ENCODE data around the gene C17orf78.
"Not testable (repeated sequence)": the region's sequence is repeated elsewhere in the genome, so short reads cannot be mapped to it uniquely, and the experiment has no call there.

Gene C17orf78

GRCh38 chr17:37386462-37386861, 10.7 kb downstream of the C17orf78 start:
- no peak for DNase-seq (ENCODE audit: low read depth, low spot score)

- peak; percentile 63 for DNase-seq (ENCODE audit: low read depth, low spot score)
These were observed 12.5 kb downstream of the C17orf78 start for GRCh38 chr17:37388266-37388665.

- DNase-seq (ENCODE audit: low read depth, low spot score): no peak
These were observed 13.4 kb downstream of the C17orf78 start for GRCh38 chr17:37389160-37389559.

DNA sequence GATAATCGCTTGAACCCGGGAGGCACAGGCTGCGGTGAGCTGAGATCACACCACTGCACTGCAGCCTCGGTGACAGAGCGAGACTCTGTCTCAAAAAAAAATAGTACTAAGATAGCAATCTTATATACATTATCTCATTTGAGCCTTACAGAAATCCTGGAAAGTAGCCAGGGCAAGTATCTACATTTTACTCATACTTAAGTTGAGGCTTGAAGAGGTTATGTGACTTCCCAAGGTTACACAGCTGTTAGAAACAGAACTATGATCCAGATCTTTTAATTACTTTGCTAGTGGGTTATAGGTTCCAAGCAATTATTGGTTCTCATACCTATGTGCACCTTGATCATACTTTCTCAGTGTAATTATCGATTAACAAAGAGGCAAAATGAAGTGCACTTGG, 15.4 kb downstream of the C17orf78 start:
- no peak for DNase-seq (ENCODE audit: low read depth, low spot score)

GRCh38 chr17:37392024-37392590, 16.3 kb downstream of the C17orf78 start:
- peak; percentile 56 for DNase-seq (ENCODE audit: low read depth, low spot score)

DNA sequence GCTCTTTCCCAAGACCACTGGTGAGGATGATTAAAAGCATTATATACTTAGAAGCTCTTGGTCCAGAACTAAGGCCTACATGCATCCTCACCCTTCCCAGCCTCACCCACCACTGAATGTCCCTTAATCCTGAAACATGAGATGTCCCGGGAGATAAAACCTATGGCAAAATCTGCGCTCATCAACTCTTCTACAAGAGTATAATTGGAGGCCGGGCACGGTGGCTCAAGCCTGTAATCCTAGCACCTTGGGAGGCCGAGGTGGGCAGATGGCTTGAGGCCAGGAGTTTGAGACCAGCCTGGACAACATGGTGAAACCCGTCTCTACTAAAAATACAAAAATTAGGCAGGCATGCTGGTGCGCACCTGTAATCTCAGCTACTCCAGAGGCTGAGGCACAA, 17.6 kb downstream of the C17orf78 start:
- no peak for DNase-seq (ENCODE audit: low read depth, low spot score)

- DNase-seq (ENCODE audit: low read depth, low spot score): peak; percentile 64
These were observed 23.5 kb downstream of the C17orf78 start for GRCh38 chr17:37399265-37399803.

DNA sequence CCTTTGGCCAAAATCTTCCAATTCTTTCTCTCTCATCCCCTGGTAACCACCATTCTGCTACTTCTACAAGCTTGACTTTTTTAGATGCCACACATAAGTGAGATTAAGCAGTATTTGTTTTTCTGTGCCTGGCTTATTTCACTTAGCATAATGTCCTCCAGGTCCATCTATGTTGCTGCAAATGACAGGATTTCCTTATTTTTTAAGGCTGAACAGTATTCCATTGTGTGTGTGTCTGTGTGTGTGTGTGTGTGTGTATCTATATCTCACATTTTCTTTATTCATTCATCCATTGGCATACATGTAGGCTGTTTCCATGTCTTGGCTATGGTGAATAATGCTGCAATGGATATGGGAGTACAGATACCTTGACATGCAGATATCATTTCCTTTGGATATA, 24.7 kb downstream of the C17orf78 start:
- no peak for DNase-seq (ENCODE audit: low read depth, low spot score)

- not testable (repeated sequence) for DNase-seq (ENCODE audit: low read depth, low spot score)
These were observed 29.7 kb downstream of the C17orf78 start for GRCh38 chr17:37405522-37405921.

DNA sequence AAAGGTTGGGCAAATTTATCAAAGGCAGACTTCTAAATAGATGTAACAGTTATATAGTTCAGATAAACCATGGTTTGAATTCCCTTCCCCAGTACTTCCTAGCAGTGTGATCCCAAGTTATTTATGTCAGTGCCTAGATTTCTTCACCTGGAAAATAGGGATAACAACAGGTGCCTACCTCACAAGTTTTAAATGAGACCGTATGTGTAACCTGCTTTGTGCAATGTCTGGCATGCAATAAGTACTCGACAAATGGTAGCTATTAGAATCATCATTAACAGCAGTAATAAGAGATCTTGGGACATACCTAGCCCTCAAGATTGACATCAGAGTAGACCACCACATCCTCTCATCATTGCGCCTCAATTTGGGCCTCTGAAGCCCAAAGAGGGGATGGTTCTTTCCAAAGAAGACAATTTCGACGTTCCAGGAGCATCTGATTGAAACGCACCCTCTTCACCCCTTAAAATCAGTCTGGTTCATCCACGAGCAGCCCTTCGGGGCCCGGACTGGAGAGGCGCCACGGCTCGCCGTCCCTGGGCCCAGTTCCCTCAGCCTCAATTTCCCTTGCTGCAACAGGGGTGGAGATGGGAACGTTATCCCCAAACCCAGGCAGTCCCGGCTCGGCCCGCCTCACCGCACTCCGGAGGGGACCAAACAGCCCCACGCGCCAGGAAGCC, 30.3 kb downstream of the C17orf78 start:
- no peak for DNase-seq (ENCODE audit: low read depth, low spot score)

DNA sequence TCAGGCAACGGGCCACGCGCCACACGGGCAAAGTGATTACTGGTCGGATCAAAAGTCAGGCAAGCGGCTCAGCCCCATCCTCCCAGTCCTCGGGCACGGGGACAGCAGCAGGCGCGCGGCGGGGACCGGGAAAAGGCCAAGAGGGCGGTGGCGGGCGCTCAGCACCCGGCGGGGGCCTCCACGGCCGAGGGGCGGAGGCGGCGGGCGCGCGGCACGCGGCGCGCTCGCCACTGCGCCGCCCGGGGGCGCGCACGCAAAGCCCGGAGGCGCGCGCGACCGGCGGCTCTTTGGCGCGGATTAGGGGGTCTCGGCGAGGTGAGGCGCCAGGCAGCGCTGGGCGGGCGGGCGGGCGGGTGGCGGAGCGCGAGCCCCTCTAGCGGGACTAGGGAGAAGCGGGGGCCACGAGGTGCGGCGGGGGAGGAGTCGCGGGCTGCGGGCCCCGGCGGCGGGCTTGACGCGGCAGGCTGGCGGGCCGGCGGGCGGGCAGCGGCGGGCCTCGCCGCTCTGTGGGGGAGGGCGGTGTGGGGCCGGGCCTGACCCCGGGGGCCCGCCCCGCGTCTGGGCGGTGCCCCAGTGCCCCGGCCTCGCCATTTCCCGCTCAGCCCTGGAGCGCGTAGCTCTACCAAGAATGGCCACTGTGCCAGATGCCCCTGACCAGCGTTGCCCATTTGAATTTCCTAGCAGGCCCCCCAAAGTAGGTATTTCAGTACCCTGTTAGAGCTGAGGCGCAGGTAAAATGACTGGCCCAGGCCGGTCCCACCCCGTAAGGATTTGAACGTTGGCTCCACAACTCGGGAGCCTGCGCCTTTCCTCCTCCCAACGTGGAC, 31.1 kb downstream of the C17orf78 start, which contains the start of the genes ACACA and TADA2A:
Gene ACACA (minus strand): TSS at position 202 of the 827 bp plus-strand sequence. CDS start 537 bp downstream, outside the sequence.
Gene TADA2A (plus strand): TSS at position 252 of the 827 bp plus-strand sequence. CDS start 4,480 bp downstream, outside the sequence.
- peak; percentile 92 for DNase-seq (ENCODE audit: low read depth, low spot score)

DNA sequence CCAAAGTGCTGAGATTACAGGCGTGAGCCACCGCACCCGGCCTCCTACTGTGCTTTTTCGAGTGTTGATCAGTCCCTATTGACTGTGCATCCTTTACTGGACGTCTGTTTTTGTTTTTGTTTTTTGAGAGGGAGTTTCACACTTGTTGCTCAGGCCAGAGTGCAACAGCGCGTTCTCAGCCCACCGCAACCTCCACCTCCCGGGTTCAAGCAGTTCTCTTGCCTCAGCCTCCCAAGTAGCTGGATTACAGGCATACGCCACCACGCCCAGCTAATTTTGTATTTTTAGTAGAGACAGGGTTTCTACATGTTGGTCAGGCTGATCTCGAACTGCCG, 32.3 kb downstream of the C17orf78 start:
- DNase-seq (ENCODE audit: low read depth, low spot score): not testable (repeated sequence)

DNA sequence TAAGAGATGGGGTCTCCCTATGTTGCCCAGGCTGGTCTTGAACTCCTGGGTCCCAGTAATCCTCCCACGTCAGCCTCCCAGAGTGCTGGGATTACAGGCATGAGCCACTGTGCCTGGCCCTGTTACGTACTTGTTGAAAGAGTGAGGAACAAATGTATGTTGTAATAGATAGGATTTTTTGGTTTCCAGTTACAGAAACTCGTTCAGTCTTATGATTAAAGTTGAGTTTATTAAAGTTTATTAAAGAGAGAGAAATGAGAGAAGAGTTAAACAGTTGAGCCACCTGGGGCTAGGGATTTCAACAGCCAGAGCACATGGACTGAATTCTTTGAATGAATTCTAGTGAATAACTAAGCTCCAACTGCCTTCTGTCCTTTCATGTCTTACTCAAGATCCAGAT, 34.6 kb downstream of the C17orf78 start:
- DNase-seq (ENCODE audit: low read depth, low spot score): no peak

DNA sequence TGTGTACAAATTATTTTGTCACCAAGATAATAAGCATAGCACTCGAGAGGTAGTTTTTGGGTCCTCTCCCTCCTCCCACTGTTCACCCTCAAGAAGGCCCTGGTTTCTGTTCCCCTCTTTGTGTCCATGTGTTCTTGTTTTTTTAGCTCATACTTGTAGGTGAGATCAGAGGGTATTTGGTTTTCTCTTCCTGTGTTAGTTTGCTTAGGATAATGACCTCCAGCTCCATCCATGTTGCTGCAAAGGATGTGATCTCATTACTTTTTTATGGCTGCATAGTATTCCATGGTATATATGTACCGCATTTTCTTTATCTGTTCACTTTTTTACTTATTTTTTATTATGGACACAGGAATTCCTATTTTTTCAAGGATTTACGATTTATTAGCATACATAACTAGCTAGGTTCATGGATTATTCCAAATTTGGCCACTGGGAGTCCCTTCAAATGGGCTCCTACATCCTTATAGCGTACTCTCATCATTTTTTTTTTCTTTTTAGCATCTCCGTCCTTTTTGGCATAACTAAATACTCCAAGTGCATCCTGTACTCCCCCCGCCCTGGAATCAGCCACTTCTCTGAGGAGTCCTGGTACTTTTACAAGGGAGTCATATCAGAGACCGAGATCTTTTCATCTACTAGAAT, 38.2 kb downstream of the C17orf78 start:
- no peak for DNase-seq (ENCODE audit: low read depth, low spot score)

DNA sequence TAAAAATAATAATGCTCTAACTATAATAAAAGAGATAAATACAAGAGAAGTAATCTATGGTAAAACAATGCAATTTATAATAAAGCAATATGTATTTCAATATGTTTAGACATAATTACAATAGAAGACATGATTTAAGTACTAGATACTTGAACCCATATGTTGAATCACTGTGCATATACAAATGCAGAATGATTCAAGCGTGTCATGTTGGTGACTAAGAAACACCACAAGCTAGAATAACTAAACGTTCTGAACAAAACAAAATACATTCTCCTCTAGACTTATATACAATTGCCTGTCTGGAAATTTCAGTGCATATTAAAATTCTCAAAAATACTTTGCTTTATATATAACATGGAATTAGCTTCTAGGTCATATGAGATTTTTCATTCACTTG, 42.1 kb downstream of the C17orf78 start:
- peak; percentile 12 for DNase-seq (ENCODE audit: low read depth, low spot score)

DNA sequence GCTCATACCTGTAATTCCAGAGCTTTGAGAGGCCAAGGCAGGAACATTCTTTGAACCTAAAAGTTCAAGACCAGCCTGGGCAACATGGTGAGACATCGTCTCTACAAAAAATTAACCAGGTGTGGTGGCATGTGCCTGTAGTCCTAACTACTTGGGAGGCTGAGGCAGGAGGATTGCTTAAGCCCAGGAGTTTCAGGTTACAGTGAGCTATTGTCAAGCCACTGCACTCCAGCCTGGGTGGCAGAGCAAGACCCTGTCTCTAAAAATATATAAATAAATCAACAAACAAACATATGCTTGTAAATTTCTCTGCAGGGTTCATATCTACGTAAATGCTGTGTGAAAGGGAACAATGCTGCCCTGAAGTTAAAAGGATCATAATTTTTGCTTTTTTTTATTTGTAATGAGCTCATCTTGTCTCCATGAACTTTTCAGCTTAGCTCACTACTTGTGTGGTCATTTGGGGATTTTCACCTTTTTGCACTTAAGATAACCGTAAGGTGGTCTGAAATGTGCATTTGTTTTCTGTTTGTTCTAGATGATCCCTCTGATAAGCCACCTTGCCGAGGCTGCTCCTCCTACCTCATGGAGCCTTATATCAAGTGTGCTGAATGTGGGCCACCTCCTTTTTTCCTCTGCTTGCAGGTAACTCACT, 47.3 kb downstream of the C17orf78 start:
- DNase-seq (ENCODE audit: low read depth, low spot score): no peak

- no peak for DNase-seq (ENCODE audit: low read depth, low spot score)
These were observed 49.5 kb downstream of the C17orf78 start for GRCh38 chr17:37425268-37425667.

DNA sequence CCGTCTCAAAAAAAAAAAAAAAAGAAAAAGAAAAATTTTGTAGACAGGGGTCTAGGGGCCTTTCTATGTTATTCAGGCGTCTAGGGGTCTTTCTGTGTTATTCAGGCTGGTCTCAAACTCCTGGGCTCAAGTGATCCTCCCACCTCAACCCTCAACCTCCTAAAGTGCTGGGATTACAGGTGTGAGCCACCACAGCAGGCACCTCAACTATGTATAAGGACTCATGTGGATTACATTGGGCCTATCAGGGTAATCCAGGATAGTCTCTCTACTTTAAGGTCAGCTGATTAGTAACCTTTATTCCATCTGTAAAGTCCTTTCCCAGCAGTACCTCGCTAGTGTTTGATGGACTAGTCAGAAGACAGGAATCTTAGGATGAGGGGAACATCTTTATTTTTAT, 53.3 kb downstream of the C17orf78 start:
- DNase-seq (ENCODE audit: low read depth, low spot score): no peak

DNA sequence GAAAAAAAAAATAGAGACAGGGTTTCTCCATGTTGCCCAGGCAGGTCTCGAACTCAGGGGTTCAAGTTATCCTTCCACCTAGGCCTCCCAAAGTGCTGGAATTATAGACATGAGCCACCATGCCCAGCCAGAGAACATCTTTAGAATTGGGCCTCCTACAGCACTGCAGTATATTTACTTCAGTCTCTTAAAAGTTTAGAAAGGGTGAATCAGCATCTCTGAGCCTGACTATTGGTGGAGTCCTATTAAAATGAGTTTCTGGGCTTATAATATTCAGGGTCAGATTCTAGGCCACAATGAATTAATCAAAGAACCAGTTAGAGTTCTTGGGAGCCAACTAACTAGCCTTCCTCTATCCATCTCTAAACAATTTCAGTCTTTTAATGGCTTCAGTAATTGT, 53.7 kb downstream of the C17orf78 start:
- no peak for DNase-seq (ENCODE audit: low read depth, low spot score)

DNA sequence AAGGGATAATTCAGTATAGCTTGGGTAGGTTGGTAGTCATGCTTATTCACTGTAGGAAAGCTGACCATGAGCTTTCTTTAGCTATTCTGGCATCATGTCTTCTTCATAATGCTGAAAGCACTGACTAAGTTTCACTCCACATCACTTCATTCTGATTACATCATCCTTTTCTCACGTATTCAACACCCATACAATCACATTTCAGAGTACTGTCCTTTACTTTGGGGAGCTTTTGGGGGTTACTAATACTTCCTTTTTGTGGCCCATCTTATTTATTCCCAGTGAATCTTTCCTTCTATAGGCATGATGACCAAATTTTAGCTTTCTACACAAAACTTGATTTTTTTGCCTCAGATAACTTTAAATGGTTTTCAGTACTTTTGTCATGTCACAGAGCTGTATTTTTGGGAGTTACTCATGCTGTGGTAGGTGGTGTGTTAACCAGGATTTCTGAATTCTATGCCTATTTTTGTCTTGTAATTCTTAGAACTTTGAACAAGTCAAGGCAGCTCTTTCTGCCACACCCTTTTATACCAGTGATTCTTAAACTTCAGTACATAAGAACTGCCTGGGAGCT, 54.4 kb downstream of the C17orf78 start:
- DNase-seq (ENCODE audit: low read depth, low spot score): peak; percentile 22

GRCh38 chr17:37432671-37433070, 56.9 kb downstream of the C17orf78 start:
- DNase-seq (ENCODE audit: low read depth, low spot score): no peak
